Bronchial epithelial cell (primary cell): Measurements from ENCODE around the gene KCNK16. TPM values are rescaled to one million over a fixed set of nuclear protein-coding genes. Genes with fewer than 3 reads are reported as not detected.

Source experiments
- DNase-seq: peaks from one replicate; pipeline ENCODE4 v3.0.0-alpha.2; 2010; ENCODE audit warnings: low read depth
- FAIRE-seq: peaks from 2 replicates; lab custom pipeline; 2011; peaks lifted over from hg19 to GRCh38; lab: Jason Lieb, UNC
- H3K27me3 ChIP-seq: 2 replicates; pipeline ENCODE4 v1.5.1; 2011; ENCODE audit warnings: low read length; ENCODE audit not compliant: control insufficient read depth, insufficient read depth
- H3K36me3 ChIP-seq: 2 replicates; pipeline ENCODE4 v1.5.1; 2011; ENCODE audit warnings: low read length; ENCODE audit not compliant: control insufficient read depth, insufficient read depth
- H3K4me3 ChIP-seq: 2 replicates; pipeline ENCODE4 v1.5.1; 2011; ENCODE audit warnings: mild to moderate bottlenecking, low read depth, low read length, control low read depth
- CTCF ChIP-seq: IDR thresholded peaks from 2 replicates; pipeline ENCODE4 v1.5.1; 2011; ENCODE audit warnings: mild to moderate bottlenecking, moderate library complexity, low read length, control low read depth, inconsistent platforms; ENCODE audit not compliant: insufficient read depth, severe bottlenecking
- total RNA-seq: library from RNA; depleted of rRNA; stranded (reverse); fragments of >200 nt; gene quantifications from 2 replicates; pipeline ENCODE4 v1.2.1, GENCODE V29; 2014

Gene KCNK16
- total RNA-seq, 1 donor from 2014 or later = not detected

- FAIRE-seq (peak; percentile 55), DNase-seq (no peak)
- no peak overlapping the region for H3K4me3 ChIP-seq
- TF ChIP-seq CTCF = no peak
- H3K36me3 ChIP-seq = no peaks in the 10 kb centered on the region
- no peaks in the 10 kb centered on the region for H3K27me3 ChIP-seq
These were observed 48.0 kb downstream of the KCNK16 start for GRCh38 chr6:39274471-39274870.

GRCh38 chr6:39273406-39273821, 49.1 kb downstream of the KCNK16 start:
- no peak overlapping the region for H3K4me3 ChIP-seq
- no peak for TF ChIP-seq CTCF
- H3K36me3 ChIP-seq = no peaks in the 10 kb centered on the region
- H3K27me3 ChIP-seq = no peaks in the 10 kb centered on the region
- no peak for DNase-seq
- FAIRE-seq = no peak

GRCh38 chr6:39269961-39270360, 52.5 kb downstream of the KCNK16 start:
- H3K4me3 ChIP-seq = no peak overlapping the region
- peaks cover 3% of the 10 kb centered on the region for H3K27me3 ChIP-seq
- no peak for TF ChIP-seq CTCF
- FAIRE-seq = no peak
- DNase-seq = no peak
- no peaks in the 10 kb centered on the region for H3K36me3 ChIP-seq

- Histone ChIP-seq H3K36me3 (no peaks in the 10 kb centered on the region), H3K27me3 (peaks cover 4% of the 10 kb centered on the region), H3K4me3 (no peak overlapping the region)
- no peak for TF ChIP-seq CTCF
- no peak for FAIRE-seq
- no peak for DNase-seq
These were observed 53.8 kb downstream of the KCNK16 start for GRCh38 chr6:39268721-39269120.

GRCh38 chr6:39268171-39268570, 54.3 kb downstream of the KCNK16 start:
- no peak for FAIRE-seq
- Histone ChIP-seq H3K27me3 (peaks cover 5% of the 10 kb centered on the region), H3K36me3 (no peaks in the 10 kb centered on the region), H3K4me3 (no peak overlapping the region)
- no peak for TF ChIP-seq CTCF
- no peak for DNase-seq

- H3K4me3 ChIP-seq = no peak overlapping the region
- H3K36me3 ChIP-seq = no peaks in the 10 kb centered on the region
- H3K27me3 ChIP-seq = peaks cover 5% of the 10 kb centered on the region
- FAIRE-seq (no peak), DNase-seq (no peak)
- no peak for TF ChIP-seq CTCF
These were observed 55.6 kb downstream of the KCNK16 start for GRCh38 chr6:39266782-39267355.
